Osteoblast (primary cell): ENCODE data around the gene ZFX. TPM values are rescaled to one million over a fixed set of nuclear protein-coding genes. Genes with fewer than 3 reads are reported as not detected.

Experiments
- DNase-seq: peaks from one replicate; pipeline ENCODE4 v3.0.0; 2011; ENCODE audit warnings: low spot score, mixed read lengths; ENCODE audit not compliant: insufficient read length; ENCODE audit errors: missing footprints
- H2AFZ ChIP-seq: 2 replicates; pipeline ENCODE4 v1.6.0; 2011; ENCODE audit warnings: mild to moderate bottlenecking, low read length
- H3K27ac ChIP-seq: 2 replicates; pipeline ENCODE4 v1.5.1; 2011; ENCODE audit warnings: mild to moderate bottlenecking, low read depth, low read length, moderate library complexity
- H3K27me3 ChIP-seq: 2 replicates; pipeline ENCODE4 v1.6.0; 2012; ENCODE audit warnings: mild to moderate bottlenecking, control low read depth, inconsistent platforms, low read length, moderate library complexity; ENCODE audit not compliant: insufficient read depth
- H3K36me3 ChIP-seq: 2 replicates; pipeline ENCODE4 v1.5.1; 2011; ENCODE audit warnings: mild to moderate bottlenecking, low read length, control low read depth, moderate library complexity; ENCODE audit not compliant: insufficient read depth
- H3K4me1 ChIP-seq: 2 replicates; pipeline ENCODE4 v1.5.1; 2011; ENCODE audit warnings: mild to moderate bottlenecking, low read length, control low read depth, moderate library complexity; ENCODE audit not compliant: insufficient read depth
- H3K4me2 ChIP-seq: 2 replicates; pipeline ENCODE4 v1.6.0; 2011; ENCODE audit warnings: mild to moderate bottlenecking, low read length; ENCODE audit not compliant: insufficient read depth
- H3K4me3 ChIP-seq: fragments of 200-600 bp; sonication (generic); 3 replicates; pipeline ENCODE4 v1.5.1; 2012; ENCODE audit warnings: mild to moderate bottlenecking, low read length, inconsistent platforms; ENCODE audit not compliant: insufficient read depth
- H3K79me2 ChIP-seq: 2 replicates; pipeline ENCODE4 v1.6.0; 2012; ENCODE audit warnings: mild to moderate bottlenecking, low read length, control low read depth, inconsistent platforms; ENCODE audit not compliant: insufficient read depth
- H3K9me3 ChIP-seq: 2 replicates; pipeline ENCODE4 v1.5.1; 2011; ENCODE audit warnings: low read depth, low read length, control low read depth
- H4K20me1 ChIP-seq: 2 replicates; pipeline ENCODE4 v1.6.0; 2012; ENCODE audit warnings: mild to moderate bottlenecking, low read length, control low read depth; ENCODE audit not compliant: insufficient read depth
- total RNA-seq: library from RNA; depleted of rRNA; stranded (reverse); fragments of >200 nt; gene quantifications from 2 replicates; pipeline ENCODE4 v1.2.3, GENCODE V29; 2012
- TF ChIP-seq, protein P1 (sequence below): IDR thresholded peaks from 2 replicates; pipeline ENCODE4 v1.5.1; 2011; ENCODE audit warnings: mild to moderate bottlenecking, low read depth, low read length, moderate library complexity; ENCODE audit errors: extremely low read depth

The ZFX gene
- total RNA-seq, 1 donor: 50.7 TPM

DNA sequence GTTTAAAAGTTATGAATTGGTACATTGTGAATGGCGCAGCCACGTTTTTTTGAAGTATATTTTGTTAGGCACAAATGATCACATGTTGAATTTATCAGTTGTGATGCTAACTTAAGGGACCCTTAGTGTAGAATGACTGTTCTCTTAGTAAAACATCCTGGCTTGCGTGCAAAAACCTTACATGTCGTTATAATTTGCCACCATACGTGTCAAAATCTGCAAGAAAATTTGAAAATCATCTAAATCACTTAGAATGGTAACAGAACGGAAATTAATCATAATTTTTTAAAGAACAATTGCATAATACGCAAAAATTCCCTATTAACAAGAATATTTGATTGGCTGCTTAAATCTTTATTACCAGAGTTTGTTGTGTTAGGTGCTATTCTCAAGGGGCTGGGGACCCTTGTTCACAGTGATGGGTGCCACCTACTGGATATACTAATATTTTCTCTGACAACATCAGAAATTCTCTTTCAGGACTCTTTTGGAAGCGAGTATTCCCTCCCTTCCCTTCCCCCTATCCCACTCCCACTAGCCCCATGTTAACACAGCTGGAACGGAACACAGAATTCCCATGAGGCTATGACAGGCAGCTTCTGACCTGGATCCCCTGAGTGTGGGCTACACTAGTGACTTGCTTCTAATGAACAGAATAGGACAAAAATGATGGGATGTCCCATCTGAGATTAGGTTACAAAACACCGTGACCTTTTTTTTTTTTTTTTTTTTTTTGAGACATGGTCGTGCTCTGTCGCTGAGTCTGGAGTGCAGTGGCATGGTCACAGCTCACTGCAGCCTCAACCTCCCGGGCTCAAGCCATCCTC is 92.5 kb downstream of the ZFX start:
- DNase-seq: no peak
- no peaks in the 10 kb centered on the region for H3K79me2 ChIP-seq
- no peaks in the 10 kb centered on the region for H4K20me1 ChIP-seq
- H3K27me3 ChIP-seq: no peaks in the 10 kb centered on the region
- TF ChIP-seq, protein P1, sequence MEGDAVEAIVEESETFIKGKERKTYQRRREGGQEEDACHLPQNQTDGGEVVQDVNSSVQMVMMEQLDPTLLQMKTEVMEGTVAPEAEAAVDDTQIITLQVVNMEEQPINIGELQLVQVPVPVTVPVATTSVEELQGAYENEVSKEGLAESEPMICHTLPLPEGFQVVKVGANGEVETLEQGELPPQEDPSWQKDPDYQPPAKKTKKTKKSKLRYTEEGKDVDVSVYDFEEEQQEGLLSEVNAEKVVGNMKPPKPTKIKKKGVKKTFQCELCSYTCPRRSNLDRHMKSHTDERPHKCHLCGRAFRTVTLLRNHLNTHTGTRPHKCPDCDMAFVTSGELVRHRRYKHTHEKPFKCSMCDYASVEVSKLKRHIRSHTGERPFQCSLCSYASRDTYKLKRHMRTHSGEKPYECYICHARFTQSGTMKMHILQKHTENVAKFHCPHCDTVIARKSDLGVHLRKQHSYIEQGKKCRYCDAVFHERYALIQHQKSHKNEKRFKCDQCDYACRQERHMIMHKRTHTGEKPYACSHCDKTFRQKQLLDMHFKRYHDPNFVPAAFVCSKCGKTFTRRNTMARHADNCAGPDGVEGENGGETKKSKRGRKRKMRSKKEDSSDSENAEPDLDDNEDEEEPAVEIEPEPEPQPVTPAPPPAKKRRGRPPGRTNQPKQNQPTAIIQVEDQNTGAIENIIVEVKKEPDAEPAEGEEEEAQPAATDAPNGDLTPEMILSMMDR: peak; percentile 47
- no peak overlapping the region for H2AFZ ChIP-seq
- H3K4me2 ChIP-seq: peak overlapping the region; percentile 9
- no peaks in the 10 kb centered on the region for H3K9me3 ChIP-seq
- peak overlapping the region; percentile 31 for H3K27ac ChIP-seq
- no peaks in the 10 kb centered on the region for H3K36me3 ChIP-seq
- H3K4me1 ChIP-seq: peaks cover 16% of the 10 kb centered on the region
- no peak overlapping the region for H3K4me3 ChIP-seq

DNA sequence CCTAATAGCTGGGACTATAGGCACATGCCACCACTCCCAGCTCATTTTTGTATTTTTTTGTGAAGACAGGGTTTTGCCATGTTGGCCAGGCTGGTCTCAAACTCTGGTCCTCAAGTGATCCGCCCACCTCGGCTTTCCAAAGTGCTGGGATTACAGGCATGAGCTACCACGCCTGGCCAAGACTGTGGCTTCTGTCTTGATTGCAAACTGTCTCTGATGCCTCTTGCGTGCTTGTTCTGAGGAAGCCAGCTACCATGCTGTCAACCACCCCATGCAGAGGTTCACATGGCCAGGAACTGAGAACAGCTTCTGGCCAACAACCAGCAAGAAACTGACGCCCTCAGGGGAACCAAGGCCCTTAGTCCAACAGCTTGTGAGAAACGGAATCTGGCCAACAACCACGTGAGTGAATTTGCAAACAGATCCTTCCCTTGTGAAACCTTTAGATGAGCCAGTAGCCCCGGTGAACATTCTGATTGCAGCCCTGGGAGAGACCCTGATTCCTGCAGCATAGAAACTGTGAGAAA is 93.2 kb downstream of the ZFX start:
- Histone ChIP-seq H4K20me1 (no peaks in the 10 kb centered on the region), H3K4me2 (peak overlapping the region; percentile 9), H2AFZ (peak overlapping the region; percentile 4), H3K36me3 (no peaks in the 10 kb centered on the region), H3K4me3 (no peak overlapping the region), H3K79me2 (no peaks in the 10 kb centered on the region), H3K27me3 (no peaks in the 10 kb centered on the region), H3K9me3 (no peaks in the 10 kb centered on the region), H3K27ac (peak overlapping the region; percentile 58), H3K4me1 (peaks cover 16% of the 10 kb centered on the region)
- no peak for DNase-seq
- TF ChIP-seq, protein P1: no peak

DNA sequence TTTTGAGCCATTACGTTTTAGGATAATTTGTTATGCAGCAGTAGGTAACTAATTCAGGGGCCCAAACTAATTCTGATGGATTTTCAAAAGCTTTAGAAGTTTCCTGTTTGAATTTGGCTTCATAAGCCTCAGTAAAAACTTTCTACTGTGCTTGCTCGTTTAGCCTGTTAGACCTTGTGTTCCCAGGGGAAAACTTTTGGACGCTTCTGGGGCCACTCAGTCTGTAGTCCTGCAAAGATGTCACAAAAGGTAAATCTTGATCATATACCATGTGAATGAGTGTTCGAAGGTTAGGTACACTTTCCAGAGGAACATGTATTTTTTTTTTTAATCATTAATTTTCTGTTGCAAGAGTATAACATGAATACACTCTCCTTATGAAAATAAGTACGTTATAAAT is 93.7 kb downstream of the ZFX start:
- DNase-seq: no peak
- peak overlapping the region; percentile 4 for H2AFZ ChIP-seq
- H3K27me3 ChIP-seq: peaks cover under 1% of the 10 kb centered on the region
- H3K27ac ChIP-seq: peak overlapping the region; percentile 58
- no peak overlapping the region for H3K4me3 ChIP-seq
- no peak overlapping the region for H3K4me2 ChIP-seq
- peaks cover 16% of the 10 kb centered on the region for H3K4me1 ChIP-seq
- H3K36me3 ChIP-seq: no peaks in the 10 kb centered on the region
- no peaks in the 10 kb centered on the region for H3K9me3 ChIP-seq
- TF ChIP-seq, protein P1: no peak
- H3K79me2 ChIP-seq: no peaks in the 10 kb centered on the region
- no peaks in the 10 kb centered on the region for H4K20me1 ChIP-seq

DNA sequence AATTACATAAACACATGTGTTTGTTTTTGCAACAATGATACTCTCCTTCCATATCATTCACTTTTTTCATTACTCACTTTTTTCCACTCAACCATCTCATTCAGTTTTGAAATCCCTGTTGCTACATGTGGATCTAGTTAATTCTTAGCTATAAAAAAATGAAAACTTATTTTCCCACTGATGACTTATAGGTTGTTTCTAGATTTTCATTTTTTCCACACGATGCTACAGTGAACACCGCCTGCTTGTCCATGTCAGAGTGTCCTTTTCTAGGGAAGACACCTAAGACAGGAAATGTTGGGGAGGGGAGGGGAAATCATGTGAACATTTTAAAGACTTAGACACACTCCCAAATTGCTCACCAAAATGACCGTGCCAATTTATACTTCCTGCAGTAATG is 94.2 kb downstream of the ZFX start:
- no peaks in the 10 kb centered on the region for H3K79me2 ChIP-seq
- no peak for DNase-seq
- no peak overlapping the region for H3K4me2 ChIP-seq
- H3K27me3 ChIP-seq: peaks cover 3% of the 10 kb centered on the region
- H3K27ac ChIP-seq: no peak overlapping the region
- no peaks in the 10 kb centered on the region for H3K9me3 ChIP-seq
- H2AFZ ChIP-seq: no peak overlapping the region
- H4K20me1 ChIP-seq: no peaks in the 10 kb centered on the region
- H3K4me3 ChIP-seq: no peak overlapping the region
- no peaks in the 10 kb centered on the region for H3K36me3 ChIP-seq
- TF ChIP-seq, protein P1: no peak
- peaks cover 16% of the 10 kb centered on the region for H3K4me1 ChIP-seq
